Prostate gland (tissue), 2 donors: ENCODE data around the gene ASXL1. TPM values are rescaled to one million over a fixed set of nuclear protein-coding genes. Genes with fewer than 3 reads are reported as not detected.
A peak's percentile ranks its signal among the peaks of the same experiment; 100 is the strongest.

Source experiments
- DNase-seq: peaks from one replicate; pipeline ENCODE4 v3.0.0-alpha.2; 2019; ENCODE audit warnings: low spot score
- H3K27ac ChIP-seq, 2 donors: fragments of 200-600 bp; sonication (generic); 2 replicates each; pipeline ENCODE4 v1.5.1; 2017 to 2019
- H3K27me3 ChIP-seq: fragments of 200-600 bp; sonication (generic); replicated peaks from 2 replicates; pipeline ENCODE4 v1.5.1; 2019; ENCODE audit not compliant: insufficient read depth
- H3K36me3 ChIP-seq, 2 donors: fragments of 200-600 bp; sonication (generic); 1 replicate in 1 of 2; 2 replicates in 1 of 2; pipeline versions ENCODE4 v1.5.1 to v1.8.1; 2017 to 2019
- H3K4me1 ChIP-seq: fragments of 200-600 bp; sonication (generic); replicated peaks from 2 replicates; pipeline ENCODE4 v1.5.1; 2019
- H3K4me3 ChIP-seq, 2 donors: fragments of 200-600 bp; sonication (generic); 2 replicates each; pipeline ENCODE4 v1.5.1; 2017 to 2019
- H3K9me3 ChIP-seq: fragments of 200-600 bp; sonication (generic); 2 replicates; pipeline ENCODE4 v1.5.1; 2017
- POLR2A ChIP-seq: fragments of 450-650 bp; IDR thresholded peaks from one replicate; pipeline ENCODE4 v1.6.1; 2016; ENCODE audit warnings: antibody characterized with exemption, mild to moderate bottlenecking
- POLR2AphosphoS5 ChIP-seq: sonication (generic); formaldehyde crosslinking; IDR thresholded peaks from one replicate; pipeline ENCODE4 v1.6.1; 2017; ENCODE audit warnings: antibody characterized with exemption
- WGBS: methylation state at CpG from one replicate; pipeline ENCODE4 v1.1.5; 2018; 5-methylcytosine and 5-hydroxymethylcytosine counted together
- intact Hi-C: fragments of 100-400 bp; cut with DNase I; formaldehyde crosslinking; loops from one replicate; pipeline ENCODE4 v1.14.2; 2022
- total RNA-seq, 2 donors: library from RNA; depleted of rRNA; stranded (reverse); fragments of >200 nt; gene quantifications; one replicate each; pipeline ENCODE4 v1.1.0, GENCODE V29; 2016
- TF ChIP-seq, protein P1 (sequence below), 4 experiments: fragments of 200-600 bp in 2 of 4; fragments of 450-650 bp in 2 of 4; sonication (generic) in 2 of 4; IDR thresholded peaks; 1 replicate in 3 of 4; 2 replicates in 1 of 4; pipeline ENCODE4 v1.5.1; 2016 to 2019; ENCODE audit warnings: antibody characterized with exemption in 4 of 4, mild to moderate bottlenecking in 2 of 4, moderate library complexity in 2 of 4

Gene ASXL1
- total RNA-seq, 2 donors from 2014 or later, result 30.4 to 106 TPM

- WGBS, result 79% methylated on average over 2 of the region's 2 CpGs
- intact Hi-C loops, result no loop called here
- H3K4me1 ChIP-seq, result no peaks in the 10 kb centered on the region
Observed at GRCh38 chr20:32391003-32391402, 32.9 kb downstream of the ASXL1 start.

DNA sequence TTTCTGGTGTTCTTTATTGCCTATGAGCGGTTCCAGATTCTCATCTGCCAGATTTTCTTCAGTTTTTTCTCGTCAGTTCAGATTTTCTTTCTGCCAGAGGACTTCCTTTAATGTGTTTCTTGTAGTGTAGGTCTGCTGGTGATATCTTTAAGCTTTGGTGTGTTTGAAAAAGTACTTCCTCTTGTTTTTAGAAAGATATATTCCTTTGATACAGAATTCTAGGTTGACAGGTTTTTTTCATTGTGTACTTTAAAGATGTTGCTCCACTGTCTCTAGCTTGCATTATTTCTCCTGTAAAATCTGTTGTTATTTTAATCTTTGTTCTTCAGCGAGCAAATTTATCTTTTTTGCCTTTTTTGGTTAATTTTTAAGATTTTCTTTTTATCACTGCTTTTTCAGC lies 36.9 kb downstream of the ASXL1 start:
- Histone ChIP-seq H3K27ac (no peak overlapping the region), H3K4me3 (no peak overlapping the region), H3K4me1 (no peaks in the 10 kb centered on the region), H3K27me3 (no peaks in the 10 kb centered on the region), H3K36me3 (no peaks in the 10 kb centered on the region), H3K9me3 (no peaks in the 10 kb centered on the region)
- no peak for TF ChIP-seq POLR2AphosphoS5
- TF ChIP-seq, protein P1, sequence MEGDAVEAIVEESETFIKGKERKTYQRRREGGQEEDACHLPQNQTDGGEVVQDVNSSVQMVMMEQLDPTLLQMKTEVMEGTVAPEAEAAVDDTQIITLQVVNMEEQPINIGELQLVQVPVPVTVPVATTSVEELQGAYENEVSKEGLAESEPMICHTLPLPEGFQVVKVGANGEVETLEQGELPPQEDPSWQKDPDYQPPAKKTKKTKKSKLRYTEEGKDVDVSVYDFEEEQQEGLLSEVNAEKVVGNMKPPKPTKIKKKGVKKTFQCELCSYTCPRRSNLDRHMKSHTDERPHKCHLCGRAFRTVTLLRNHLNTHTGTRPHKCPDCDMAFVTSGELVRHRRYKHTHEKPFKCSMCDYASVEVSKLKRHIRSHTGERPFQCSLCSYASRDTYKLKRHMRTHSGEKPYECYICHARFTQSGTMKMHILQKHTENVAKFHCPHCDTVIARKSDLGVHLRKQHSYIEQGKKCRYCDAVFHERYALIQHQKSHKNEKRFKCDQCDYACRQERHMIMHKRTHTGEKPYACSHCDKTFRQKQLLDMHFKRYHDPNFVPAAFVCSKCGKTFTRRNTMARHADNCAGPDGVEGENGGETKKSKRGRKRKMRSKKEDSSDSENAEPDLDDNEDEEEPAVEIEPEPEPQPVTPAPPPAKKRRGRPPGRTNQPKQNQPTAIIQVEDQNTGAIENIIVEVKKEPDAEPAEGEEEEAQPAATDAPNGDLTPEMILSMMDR (IDR thresholded peaks at IDR 0.05), result no peak
- TF ChIP-seq POLR2A, result no peak
- intact Hi-C loops, result no loop called here
- DNase-seq, result no peak
- WGBS, result 95% methylated on average over 3 of the region's 3 CpGs

More at GRCh38 chr20:32391003-32391402, 32.9 kb downstream of the ASXL1 start:
- Histone ChIP-seq H3K27me3 (no peaks in the 10 kb centered on the region), H3K27ac (no peak overlapping the region), H3K36me3 (no peaks in the 10 kb centered on the region), H3K9me3 (no peaks in the 10 kb centered on the region), H3K4me3 (no peak overlapping the region)
- no peak for DNase-seq
- peak; percentile 55 for TF ChIP-seq POLR2AphosphoS5
- TF ChIP-seq POLR2A, result no peak
- TF ChIP-seq, protein P1 (IDR thresholded peaks at IDR 0.05), result no peak

- intact Hi-C loops, result no loop called here
- WGBS, result 84% methylated on average over 3 of the region's 3 CpGs
- no peaks in the 10 kb centered on the region for H3K9me3 ChIP-seq
- H3K4me1 ChIP-seq, result no peaks in the 10 kb centered on the region
- H3K27me3 ChIP-seq, result no peaks in the 10 kb centered on the region
- H3K36me3 ChIP-seq, result no peaks in the 10 kb centered on the region
- TF ChIP-seq, protein P1 (IDR thresholded peaks at IDR 0.05), result no peak
- TF ChIP-seq POLR2AphosphoS5 (no peak), POLR2A (no peak)
- no peak for DNase-seq
- H3K4me3 ChIP-seq, result no peak overlapping the region
- no peak overlapping the region for H3K27ac ChIP-seq
Observed at GRCh38 chr20:32396646-32397160, 38.6 kb downstream of the ASXL1 start.

DNA sequence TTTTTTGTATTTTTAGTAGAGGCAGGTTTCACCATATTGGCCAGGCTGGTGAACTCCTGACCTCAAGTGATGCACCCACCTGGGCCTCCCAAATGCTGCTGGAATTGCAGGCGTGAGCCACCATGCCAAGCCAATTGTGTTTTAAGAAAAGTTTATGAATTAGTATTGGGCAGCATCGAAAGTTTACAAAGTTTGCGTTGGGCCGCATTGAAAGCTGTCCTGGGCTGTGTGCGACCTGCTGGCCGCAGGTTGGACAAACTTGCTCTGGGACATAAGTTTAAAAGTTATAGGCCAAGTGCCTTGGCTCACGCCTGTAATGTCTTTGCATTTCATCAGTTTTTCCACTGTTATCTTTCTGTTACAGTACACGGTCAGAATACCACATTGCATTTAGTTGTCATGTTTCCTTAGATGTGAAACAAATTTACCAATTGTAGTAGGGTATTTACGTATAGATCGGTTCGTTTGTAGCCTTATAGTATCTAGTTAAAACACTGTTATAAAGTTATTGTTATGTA lies 39.5 kb downstream of the ASXL1 start:
- Histone ChIP-seq H3K36me3 (no peaks in the 10 kb centered on the region), H3K4me1 (no peaks in the 10 kb centered on the region), H3K9me3 (no peaks in the 10 kb centered on the region), H3K27ac (no peak overlapping the region), H3K4me3 (no peak overlapping the region), H3K27me3 (no peaks in the 10 kb centered on the region)
- WGBS, result 94% methylated on average over 11 of the region's 11 CpGs
- TF ChIP-seq, protein P1 (IDR thresholded peaks at IDR 0.05), result no peak
- TF ChIP-seq POLR2AphosphoS5, result no peak
- TF ChIP-seq POLR2A, result no peak
- DNase-seq, result no peak
- intact Hi-C loops, result no loop called here

GRCh38 chr20:32400476-32400875 lies 42.3 kb downstream of the ASXL1 start:
- H3K27ac ChIP-seq, result no peak overlapping the region
- WGBS, result 88% methylated on average over 1 of the region's 1 CpG
- DNase-seq, result no peak
- TF ChIP-seq, protein P1 (IDR thresholded peaks at IDR 0.05), result no peak
- TF ChIP-seq POLR2A, result no peak
- TF ChIP-seq POLR2AphosphoS5, result no peak
- no peaks in the 10 kb centered on the region for H3K27me3 ChIP-seq
- no peaks in the 10 kb centered on the region for H3K4me1 ChIP-seq
- H3K9me3 ChIP-seq, result no peaks in the 10 kb centered on the region
- H3K4me3 ChIP-seq, result no peak overlapping the region
- H3K36me3 ChIP-seq, result no peaks in the 10 kb centered on the region
- intact Hi-C loops, result no loop called here
